ENCODE measurements around the gene FLRT1. TPM values are rescaled to one million over a fixed set of nuclear protein-coding genes. Genes with fewer than 3 reads are reported as not detected.

FLRT1 gene
- total RNA-seq, 2 donors from 2014 or later, result 0.67 to 1.7 TPM

Other genes with a start within 250 kb of the FLRT1 start
- 10 to 100 TPM in 1 of 2 donors, 1 to 10 TPM in 1; 7.0 to 12.1 TPM for gene SPINDOC, start 222.5 kb upstream of the FLRT1 start, total RNA-seq
- 10 to 100 TPM; 29.3 to 31.5 TPM for gene MARK2, start 196.8 kb upstream of the FLRT1 start, total RNA-seq
- 1 to 10 TPM in 1 of 2 donors, under 1 TPM in 1; 0.90 to 1.7 TPM for gene RCOR2, start 118.8 kb upstream of the FLRT1 start, total RNA-seq
- 10 to 100 TPM; 15.4 to 25.5 TPM for gene NAA40, start 96.9 kb upstream of the FLRT1 start, total RNA-seq
- 1,000 to 10,000 TPM in 1 of 2 donors, 100 to 1,000 TPM in 1; 830 to 1,057 TPM for gene COX8A, start 61.3 kb upstream of the FLRT1 start, total RNA-seq
- gene OTUB1, start 49.5 kb upstream of the FLRT1 start, total RNA-seq, result 10 to 100 TPM; 55.9 to 57.1 TPM
- 10 to 100 TPM; 50.7 to 59.0 TPM for gene MACROD1, start 130.2 kb downstream of the FLRT1 start, total RNA-seq
- 100 to 1,000 TPM in 1 of 2 donors, 10 to 100 TPM in 1; 88.9 to 114 TPM for gene STIP1, start 150.2 kb downstream of the FLRT1 start, total RNA-seq
- gene FERMT3, start 170.8 kb downstream of the FLRT1 start, total RNA-seq, result 10 to 100 TPM in 1 of 2 donors, 1 to 10 TPM in 1; 6.3 to 19.4 TPM
- gene TRPT1, start 190.3 kb downstream of the FLRT1 start, total RNA-seq, result 10 to 100 TPM; 86.0 to 95.8 TPM
- gene NUDT22, start 190.3 kb downstream of the FLRT1 start, total RNA-seq, result 10 to 100 TPM; 73.3 to 95.6 TPM
- gene DNAJC4, start 194.6 kb downstream of the FLRT1 start, total RNA-seq, result 10 to 100 TPM; 24.7 to 32.1 TPM
- 100 to 1,000 TPM; 153 to 201 TPM for gene VEGFB, start 198.7 kb downstream of the FLRT1 start, total RNA-seq
- gene FKBP2, start 205.2 kb downstream of the FLRT1 start, total RNA-seq, result 10 to 100 TPM; 59.1 to 83.4 TPM
- 10 to 100 TPM; 76.4 to 99.2 TPM for gene PPP1R14B, start 211.0 kb downstream of the FLRT1 start, total RNA-seq
- gene PLCB3, start 215.6 kb downstream of the FLRT1 start, total RNA-seq, result 10 to 100 TPM in 1 of 2 donors, 1 to 10 TPM in 1; 7.5 to 15.5 TPM
- 100 to 1,000 TPM; 120 to 122 TPM for gene BAD, start 248.7 kb downstream of the FLRT1 start, total RNA-seq
- gene GPR137, start 249.9 kb downstream of the FLRT1 start, total RNA-seq, result 10 to 100 TPM; 22.1 to 23.5 TPM